COLO829 (cell line): Measurements from ENCODE around the gene CCSER1.
"Not testable (repeated sequence)": the region's sequence is repeated elsewhere in the genome, so short reads cannot be mapped to it uniquely, and the experiment has no call there.

Experiments used
- DNase-seq: peaks from one replicate; pipeline ENCODE4 v3.0.0; 2012; ENCODE audit warnings: low spot score

CCSER1 gene

GRCh38 chr4:91171217-91171616, 1044.0 kb downstream of the CCSER1 start:
- no peak for DNase-seq

- not testable (repeated sequence) for DNase-seq
Measured at GRCh38 chr4:91185061-91185460, 1057.9 kb downstream of the CCSER1 start.

GRCh38 chr4:91198951-91199350, 1071.8 kb downstream of the CCSER1 start:
- DNase-seq: peak; percentile 45

GRCh38 chr4:91207535-91207934, 1080.3 kb downstream of the CCSER1 start:
- no peak for DNase-seq

GRCh38 chr4:91212211-91212610, 1085.0 kb downstream of the CCSER1 start:
- DNase-seq: no peak

GRCh38 chr4:91217831-91218403, 1090.7 kb downstream of the CCSER1 start:
- DNase-seq: not testable (repeated sequence)

GRCh38 chr4:91220315-91220714, 1093.1 kb downstream of the CCSER1 start:
- DNase-seq: no peak

- DNase-seq: no peak
Measured at GRCh38 chr4:91222014-91222413, 1094.8 kb downstream of the CCSER1 start.

GRCh38 chr4:91226867-91227266, 1099.7 kb downstream of the CCSER1 start:
- DNase-seq: no peak

- no peak for DNase-seq
Measured at GRCh38 chr4:91228659-91229058, 1101.5 kb downstream of the CCSER1 start.

GRCh38 chr4:91233164-91233563, 1106.0 kb downstream of the CCSER1 start:
- DNase-seq: no peak

GRCh38 chr4:91243132-91243531, 1115.9 kb downstream of the CCSER1 start:
- DNase-seq: no peak

- DNase-seq: no peak
Measured at GRCh38 chr4:91256043-91256442, 1128.8 kb downstream of the CCSER1 start.

GRCh38 chr4:91256751-91257150, 1129.6 kb downstream of the CCSER1 start:
- no peak for DNase-seq

GRCh38 chr4:91257721-91258120, 1130.5 kb downstream of the CCSER1 start:
- DNase-seq: no peak

- DNase-seq: no peak
Measured at GRCh38 chr4:91258326-91258725, 1131.1 kb downstream of the CCSER1 start.

GRCh38 chr4:91267543-91267942, 1140.3 kb downstream of the CCSER1 start:
- peak; percentile 6 for DNase-seq

GRCh38 chr4:91268481-91268880, 1141.3 kb downstream of the CCSER1 start:
- not testable (repeated sequence) for DNase-seq

- no peak for DNase-seq
Measured at GRCh38 chr4:91268913-91269312, 1141.7 kb downstream of the CCSER1 start.

GRCh38 chr4:91279899-91280298, 1152.7 kb downstream of the CCSER1 start:
- DNase-seq: no peak

GRCh38 chr4:91280551-91281290, 1153.5 kb downstream of the CCSER1 start:
- no peak for DNase-seq

GRCh38 chr4:91282217-91282616, 1155.0 kb downstream of the CCSER1 start:
- DNase-seq: no peak

- no peak for DNase-seq
Measured at GRCh38 chr4:91283726-91284230, 1156.6 kb downstream of the CCSER1 start.

- no peak for DNase-seq
Measured at GRCh38 chr4:91284480-91284879, 1157.3 kb downstream of the CCSER1 start.
